ENCODE data around the gene C2CD4A.

The C2CD4A gene

GRCh38 chr15:62060113-62060895 is 6.5 kb upstream of the C2CD4A start, which contains the start of gene VPS13C:
TSS of gene VPS13C (minus strand) at chr15:62060447. CDS start at chr15:62060374, 73 bp downstream.
- DNase-seq = peak; percentile 90

GRCh38 chr15:62060896-62061280 is 5.9 kb upstream of the C2CD4A start:
- DNase-seq = no peak

GRCh38 chr15:62063825-62064635 is 2.7 kb upstream of the C2CD4A start:
- no peak for DNase-seq

GRCh38 chr15:62067448-62068044 is 769 bp downstream of the C2CD4A start:
- peak; percentile 11 for DNase-seq

- peak; percentile 13 for DNase-seq
Measured at GRCh38 chr15:62068071-62068809, 1.5 kb downstream of the C2CD4A start.

GRCh38 chr15:62068810-62069167 is 2.0 kb downstream of the C2CD4A start:
- no peak for DNase-seq

- DNase-seq = no peak
Measured at GRCh38 chr15:62069551-62069950, 2.8 kb downstream of the C2CD4A start.

GRCh38 chr15:62071711-62072308 is 5.0 kb downstream of the C2CD4A start:
- no peak for DNase-seq

- no peak for DNase-seq
Measured at GRCh38 chr15:62075595-62076277, 9.0 kb downstream of the C2CD4A start.

- no peak for DNase-seq
Measured at GRCh38 chr15:62079594-62079993, 12.8 kb downstream of the C2CD4A start.

- no peak for DNase-seq
Measured at GRCh38 chr15:62083194-62084154, 16.7 kb downstream of the C2CD4A start.

GRCh38 chr15:62085740-62086139 is 19.0 kb downstream of the C2CD4A start:
- DNase-seq = no peak

GRCh38 chr15:62087671-62088352 is 21.0 kb downstream of the C2CD4A start:
- DNase-seq = no peak

GRCh38 chr15:62088353-62088693 is 21.5 kb downstream of the C2CD4A start:
- no peak for DNase-seq

- no peak for DNase-seq
Measured at GRCh38 chr15:62089616-62090015, 22.8 kb downstream of the C2CD4A start.

GRCh38 chr15:62090988-62091387 is 24.2 kb downstream of the C2CD4A start:
- DNase-seq = no peak

GRCh38 chr15:62093809-62094208 is 27.0 kb downstream of the C2CD4A start:
- no peak for DNase-seq

- DNase-seq = no peak
Measured at GRCh38 chr15:62094388-62094787, 27.6 kb downstream of the C2CD4A start.

- DNase-seq = no peak
Measured at GRCh38 chr15:62099094-62099601, 32.4 kb downstream of the C2CD4A start.

GRCh38 chr15:62103431-62103830 is 36.7 kb downstream of the C2CD4A start:
- no peak for DNase-seq
